ENCODE measurements around the gene MMS19. TPM values are rescaled to one million over a fixed set of nuclear protein-coding genes. Genes with fewer than 3 reads are reported as not detected.

The MMS19 gene
- total RNA-seq, 1 experiment from 2014 or later = 83.3 TPM

DNA sequence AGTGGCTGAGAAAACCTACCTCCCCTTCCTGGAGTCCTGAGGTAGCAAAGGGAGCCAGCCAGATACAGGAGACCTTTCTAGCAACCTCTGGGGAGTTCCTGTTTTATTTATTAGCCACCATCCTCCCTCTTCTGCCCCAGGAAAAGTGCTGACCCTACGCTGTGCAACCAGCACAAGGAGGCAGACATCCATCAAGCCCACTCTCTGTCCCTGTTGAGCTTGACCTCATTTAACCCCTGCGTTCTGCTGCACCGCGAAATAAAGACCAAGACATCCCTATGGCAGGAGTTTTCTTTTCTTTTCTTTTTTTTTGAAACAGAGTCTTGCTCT lies 49.0 kb upstream of the MMS19 start:
- ATAC-seq = no peak
- Histone ChIP-seq H3K27me3 (ENCODE audit: control insufficient read depth, insufficient read depth, low read length) (no peaks in the 10 kb centered on the region), H3K9me3 (ENCODE audit: control insufficient read depth, insufficient read depth, low read depth, low read length) (no peaks in the 10 kb centered on the region), H3K27ac (ENCODE audit: low read length) (peak overlapping the region; percentile 55; the same call in 1 of the 2 replicates), H3K4me3 (ENCODE audit: low read depth in 2 of 2, low read length in 2 of 2) (no peak overlapping the region), H3K36me3 (ENCODE audit: control insufficient read depth, insufficient read depth, low read length) (no peaks in the 10 kb centered on the region), H3K4me1 (ENCODE audit: control insufficient read depth, insufficient read depth, low read length) (peaks cover 49% of the 10 kb centered on the region)
- intact Hi-C loops (cut with micrococcal nuclease; ENCODE audit: unreplicated experiment) = no loop called here
- no peak for DNase-seq (ENCODE audit: low read depth, low spot score)
- CTCF ChIA-PET = no interaction called here
- BruUV-seq (replicated peaks) = no TSS peak
- in situ Hi-C loops (cut with HindIII; ENCODE audit: low pct_unique_long_range_greater_than_20kb, low sequenced_read_pairs) = no loop called here
- TF ChIP-seq, protein P1, sequence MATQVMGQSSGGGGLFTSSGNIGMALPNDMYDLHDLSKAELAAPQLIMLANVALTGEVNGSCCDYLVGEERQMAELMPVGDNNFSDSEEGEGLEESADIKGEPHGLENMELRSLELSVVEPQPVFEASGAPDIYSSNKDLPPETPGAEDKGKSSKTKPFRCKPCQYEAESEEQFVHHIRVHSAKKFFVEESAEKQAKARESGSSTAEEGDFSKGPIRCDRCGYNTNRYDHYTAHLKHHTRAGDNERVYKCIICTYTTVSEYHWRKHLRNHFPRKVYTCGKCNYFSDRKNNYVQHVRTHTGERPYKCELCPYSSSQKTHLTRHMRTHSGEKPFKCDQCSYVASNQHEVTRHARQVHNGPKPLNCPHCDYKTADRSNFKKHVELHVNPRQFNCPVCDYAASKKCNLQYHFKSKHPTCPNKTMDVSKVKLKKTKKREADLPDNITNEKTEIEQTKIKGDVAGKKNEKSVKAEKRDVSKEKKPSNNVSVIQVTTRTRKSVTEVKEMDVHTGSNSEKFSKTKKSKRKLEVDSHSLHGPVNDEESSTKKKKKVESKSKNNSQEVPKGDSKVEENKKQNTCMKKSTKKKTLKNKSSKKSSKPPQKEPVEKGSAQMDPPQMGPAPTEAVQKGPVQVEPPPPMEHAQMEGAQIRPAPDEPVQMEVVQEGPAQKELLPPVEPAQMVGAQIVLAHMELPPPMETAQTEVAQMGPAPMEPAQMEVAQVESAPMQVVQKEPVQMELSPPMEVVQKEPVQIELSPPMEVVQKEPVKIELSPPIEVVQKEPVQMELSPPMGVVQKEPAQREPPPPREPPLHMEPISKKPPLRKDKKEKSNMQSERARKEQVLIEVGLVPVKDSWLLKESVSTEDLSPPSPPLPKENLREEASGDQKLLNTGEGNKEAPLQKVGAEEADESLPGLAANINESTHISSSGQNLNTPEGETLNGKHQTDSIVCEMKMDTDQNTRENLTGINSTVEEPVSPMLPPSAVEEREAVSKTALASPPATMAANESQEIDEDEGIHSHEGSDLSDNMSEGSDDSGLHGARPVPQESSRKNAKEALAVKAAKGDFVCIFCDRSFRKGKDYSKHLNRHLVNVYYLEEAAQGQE (IDR thresholded peaks at IDR 0.05; ENCODE audit: insufficient read depth in 1 of 2, low read depth in 2 of 2, low read length in 1 of 2) = no peak
- TF ChIP-seq TCF7L2 (IDR thresholded peaks at IDR 0.05; ENCODE audit: low read depth, low read length) (no peak), SIN3A (IDR thresholded peaks at IDR 0.05; ENCODE audit: borderline replicate concordance, insufficient read depth, low read depth, low read length) (no peak), POLR2AphosphoS5 (IDR thresholded peaks at IDR 0.05; ENCODE audit: low read depth, low read length) (no peak)
- TF ChIP-seq, protein P2, sequence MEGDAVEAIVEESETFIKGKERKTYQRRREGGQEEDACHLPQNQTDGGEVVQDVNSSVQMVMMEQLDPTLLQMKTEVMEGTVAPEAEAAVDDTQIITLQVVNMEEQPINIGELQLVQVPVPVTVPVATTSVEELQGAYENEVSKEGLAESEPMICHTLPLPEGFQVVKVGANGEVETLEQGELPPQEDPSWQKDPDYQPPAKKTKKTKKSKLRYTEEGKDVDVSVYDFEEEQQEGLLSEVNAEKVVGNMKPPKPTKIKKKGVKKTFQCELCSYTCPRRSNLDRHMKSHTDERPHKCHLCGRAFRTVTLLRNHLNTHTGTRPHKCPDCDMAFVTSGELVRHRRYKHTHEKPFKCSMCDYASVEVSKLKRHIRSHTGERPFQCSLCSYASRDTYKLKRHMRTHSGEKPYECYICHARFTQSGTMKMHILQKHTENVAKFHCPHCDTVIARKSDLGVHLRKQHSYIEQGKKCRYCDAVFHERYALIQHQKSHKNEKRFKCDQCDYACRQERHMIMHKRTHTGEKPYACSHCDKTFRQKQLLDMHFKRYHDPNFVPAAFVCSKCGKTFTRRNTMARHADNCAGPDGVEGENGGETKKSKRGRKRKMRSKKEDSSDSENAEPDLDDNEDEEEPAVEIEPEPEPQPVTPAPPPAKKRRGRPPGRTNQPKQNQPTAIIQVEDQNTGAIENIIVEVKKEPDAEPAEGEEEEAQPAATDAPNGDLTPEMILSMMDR (IDR thresholded peaks at IDR 0.05) = no peak
- POLR2A ChIA-PET = no interaction called here

DNA sequence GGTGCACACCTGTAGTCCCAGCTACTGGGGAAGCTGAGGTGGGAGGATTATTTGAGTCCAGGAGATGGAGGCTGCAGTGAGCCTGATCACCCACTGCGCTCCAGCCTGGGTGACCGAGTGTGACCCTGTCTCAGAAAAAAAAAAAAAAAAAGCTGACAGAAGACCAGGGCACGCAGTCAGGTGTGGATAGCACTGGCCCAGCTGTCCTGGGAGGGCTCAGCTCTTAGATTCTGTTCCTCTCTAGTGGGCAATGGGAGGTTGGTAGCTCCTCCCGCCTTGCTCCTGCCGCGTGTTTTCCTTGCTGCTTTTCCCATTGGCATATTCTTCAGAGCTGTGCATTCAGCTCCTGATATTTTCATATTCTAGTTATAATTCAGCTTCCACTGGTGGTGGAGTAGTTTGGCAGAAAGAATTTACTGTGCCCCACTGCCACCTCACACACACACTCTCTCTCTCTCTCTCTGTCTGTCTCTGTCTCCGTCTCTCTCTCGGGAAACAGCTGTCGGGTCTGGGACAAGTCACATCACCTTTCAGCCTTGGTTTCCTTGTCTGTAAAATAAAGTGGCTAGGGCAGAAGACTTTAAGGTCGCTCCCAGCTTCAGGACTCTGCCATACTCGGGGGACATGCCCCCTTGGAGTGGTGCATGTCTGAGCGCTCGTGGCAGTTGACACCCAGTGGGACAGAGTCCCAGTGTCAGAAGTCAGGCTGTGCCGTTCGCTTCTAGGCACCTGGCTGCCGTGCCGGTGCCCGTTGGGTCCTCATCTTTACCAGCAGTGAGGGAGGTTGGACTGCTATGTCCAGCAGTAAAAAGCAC lies 48.4 kb upstream of the MMS19 start:
- Histone ChIP-seq H3K4me3 (ENCODE audit: low read depth in 2 of 2, low read length in 2 of 2) (no peak overlapping the region), H3K27ac (ENCODE audit: low read length) (peak overlapping the region; percentile 55; the same call in 1 of the 2 replicates), H3K27me3 (ENCODE audit: control insufficient read depth, insufficient read depth, low read length) (no peaks in the 10 kb centered on the region), H3K36me3 (ENCODE audit: control insufficient read depth, insufficient read depth, low read length) (no peaks in the 10 kb centered on the region), H3K9me3 (ENCODE audit: control insufficient read depth, insufficient read depth, low read depth, low read length) (no peaks in the 10 kb centered on the region), H3K4me1 (ENCODE audit: control insufficient read depth, insufficient read depth, low read length) (peaks cover 55% of the 10 kb centered on the region)
- CTCF ChIA-PET = no interaction called here
- BruUV-seq (replicated peaks) = no TSS peak
- no peak for ATAC-seq
- no peak for DNase-seq (ENCODE audit: low read depth, low spot score)
- POLR2A ChIA-PET = interaction anchor here (0.6 kb wide), 1 partner anchor 127 kb away, joined by 3 read pairs; no protein-coding TSS in a partner anchor
- TF ChIP-seq, protein P1 (IDR thresholded peaks at IDR 0.05; ENCODE audit: insufficient read depth in 1 of 2, low read depth in 2 of 2, low read length in 1 of 2) = no peak
- TF ChIP-seq POLR2AphosphoS5 (IDR thresholded peaks at IDR 0.05; ENCODE audit: low read depth, low read length) (no peak), TCF7L2 (IDR thresholded peaks at IDR 0.05; ENCODE audit: low read depth, low read length) (no peak), SIN3A (IDR thresholded peaks at IDR 0.05; ENCODE audit: borderline replicate concordance, insufficient read depth, low read depth, low read length) (no peak)
- TF ChIP-seq, protein P2 (IDR thresholded peaks at IDR 0.05) = no peak
- in situ Hi-C loops (cut with HindIII; ENCODE audit: low pct_unique_long_range_greater_than_20kb, low sequenced_read_pairs) (no loop called here), intact Hi-C loops (cut with micrococcal nuclease; ENCODE audit: unreplicated experiment) (no loop called here)

Data from Panc1 (cell line).